BE2C (cell line): ENCODE results near the gene ALKBH5.

Source experiments
- DNase-seq: peaks from one replicate; pipeline ENCODE4 v3.0.0-alpha.2; 2020
- H3K27me3 ChIP-seq: fragments of 250-450 bp; sonication (Bioruptor Pico); 2 replicates; pipeline ENCODE4 v1.5.1; 2020; ENCODE audit warnings: mild to moderate bottlenecking
- H3K36me3 ChIP-seq: fragments of 250-450 bp; sonication (Bioruptor Pico); 2 replicates; pipeline ENCODE4 v1.5.1; 2020; ENCODE audit warnings: mild to moderate bottlenecking
- H3K4me1 ChIP-seq: fragments of 250-450 bp; sonication (Bioruptor Pico); 2 replicates; pipeline ENCODE4 v1.5.1; 2020
- H3K4me3 ChIP-seq: 2 replicates; pipeline ENCODE4 v1.5.1; 2011; ENCODE audit warnings: low read depth, low read length
- H3K9me3 ChIP-seq: fragments of 250-450 bp; sonication (Bioruptor Pico); 2 replicates; pipeline ENCODE4 v1.5.1; 2020
- CTCF ChIP-seq: IDR thresholded peaks from 2 replicates; pipeline ENCODE4 v1.5.1; 2012; ENCODE audit warnings: mild to moderate bottlenecking, low read depth, low read length

Gene ALKBH5

GRCh38 chr17:18257268-18257981 is 73.8 kb downstream of the ALKBH5 start:
- no peak for TF ChIP-seq CTCF

GRCh38 chr17:18257982-18258355 is 74.3 kb downstream of the ALKBH5 start:
- peak; percentile 41 for DNase-seq
- H3K27me3 ChIP-seq, result no peaks in the 10 kb centered on the region
- no peak for TF ChIP-seq CTCF
- peak overlapping the region; percentile 70 for H3K4me3 ChIP-seq
- no peaks in the 10 kb centered on the region for H3K36me3 ChIP-seq
- no peaks in the 10 kb centered on the region; the same call in 1 of the 2 replicates for H3K4me1 ChIP-seq
- no peaks in the 10 kb centered on the region for H3K9me3 ChIP-seq

More at GRCh38 chr17:18257268-18257981, 73.8 kb downstream of the ALKBH5 start:
- Histone ChIP-seq H3K27me3 (no peaks in the 10 kb centered on the region), H3K4me3 (peak overlapping the region; percentile 70), H3K4me1 (no peaks in the 10 kb centered on the region; the same call in 1 of the 2 replicates), H3K36me3 (no peaks in the 10 kb centered on the region), H3K9me3 (no peaks in the 10 kb centered on the region)
- peak; percentile 20 for DNase-seq

- H3K4me3 ChIP-seq, result peak within 1 kb of the TSS; percentile 70
- H3K4me1 ChIP-seq, result no peaks in the 10 kb centered on the region; the same call in 1 of the 2 replicates
- H3K9me3 ChIP-seq, result no peaks in the 10 kb centered on the region
- peak; percentile 30 for DNase-seq
- no peak for TF ChIP-seq CTCF
- H3K27me3 ChIP-seq, result no peaks in the 10 kb centered on the region
- no peaks in the 10 kb centered on the region for H3K36me3 ChIP-seq
These were observed 74.9 kb downstream of the ALKBH5 start, which contains the start of gene FLII for GRCh38 chr17:18258356-18259038. FLII (minus strand) TSS chr17:18258738; CDS start chr17:18258690, 48 bp downstream.
